G401 (cell line): Measurements from ENCODE around the gene SIRT2. TPM values are rescaled to one million over a fixed set of nuclear protein-coding genes. Genes with fewer than 3 reads are reported as not detected.

Experiments
- DNase-seq: peaks from one replicate; pipeline ENCODE4 v3.0.0-alpha.2; 2015; ENCODE audit warnings: low spot score
- in situ Hi-C: cut with HindIII; loops from 2 replicates; pipeline ENCODE4 v1.10.0; 2016; ENCODE audit warnings: low sequenced_read_pairs, mixed read lengths
- total RNA-seq: library from RNA; depleted of rRNA; stranded (reverse); fragments of >200 nt; shearing (Covaris generic); gene quantifications from 2 replicates; pipeline ENCODE4 v1.2.3, GENCODE V29; 2014

SIRT2 gene
- total RNA-seq, 1 experiment from 2014 or later: 122 TPM

- in situ Hi-C loops: no loop called here
- DNase-seq: no peak
These were observed 48.9 kb downstream of the SIRT2 start for GRCh38 chr19:38850436-38850975.

DNA sequence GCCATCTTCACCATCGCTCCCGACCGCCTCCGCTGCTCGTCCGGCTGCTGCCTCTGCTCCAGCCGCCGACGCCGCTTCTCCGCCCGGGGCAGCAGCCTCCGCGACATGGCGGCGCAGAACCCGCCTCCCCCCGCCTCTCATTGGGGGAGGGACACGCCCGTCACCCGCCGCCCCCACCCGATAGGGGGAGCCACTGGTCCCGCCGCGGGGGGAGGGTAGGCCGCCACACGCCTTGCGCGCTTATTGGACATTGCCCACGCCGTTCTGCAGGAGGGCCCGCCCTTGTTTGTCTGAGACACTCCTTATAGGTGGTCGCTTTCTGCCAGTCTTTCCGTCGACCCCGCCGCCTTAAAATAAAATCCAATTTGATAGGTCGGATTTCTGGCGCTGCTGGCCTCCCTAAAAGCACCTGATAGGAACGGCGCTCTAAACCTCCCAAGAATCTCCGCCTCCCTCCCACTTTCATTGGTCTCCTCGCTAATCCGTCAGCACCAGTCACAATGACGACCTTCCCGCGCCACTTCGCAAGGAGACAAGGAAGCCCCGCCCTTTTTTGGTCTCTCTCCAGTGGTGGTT is 49.5 kb downstream of the SIRT2 start, which contains the start of gene HNRNPL:
HNRNPL (minus strand) TSS at position 127 of the 576 bp plus-strand sequence; CDS start at position 107, 20 bp downstream.
- peak; percentile 100 for DNase-seq
- in situ Hi-C loops: no loop called here

GRCh38 chr19:38849147-38849859 is 50.1 kb downstream of the SIRT2 start:
- in situ Hi-C loops: no loop called here
- DNase-seq: peak; percentile 88

- in situ Hi-C loops: no loop called here
These were observed 50.9 kb downstream of the SIRT2 start for GRCh38 chr19:38848299-38849146.

GRCh38 chr19:38846097-38846496 is 53.3 kb downstream of the SIRT2 start:
- no peak for DNase-seq
- in situ Hi-C loops: no loop called here

More at GRCh38 chr19:38848299-38849146, 50.9 kb downstream of the SIRT2 start:
- DNase-seq: no peak

DNA sequence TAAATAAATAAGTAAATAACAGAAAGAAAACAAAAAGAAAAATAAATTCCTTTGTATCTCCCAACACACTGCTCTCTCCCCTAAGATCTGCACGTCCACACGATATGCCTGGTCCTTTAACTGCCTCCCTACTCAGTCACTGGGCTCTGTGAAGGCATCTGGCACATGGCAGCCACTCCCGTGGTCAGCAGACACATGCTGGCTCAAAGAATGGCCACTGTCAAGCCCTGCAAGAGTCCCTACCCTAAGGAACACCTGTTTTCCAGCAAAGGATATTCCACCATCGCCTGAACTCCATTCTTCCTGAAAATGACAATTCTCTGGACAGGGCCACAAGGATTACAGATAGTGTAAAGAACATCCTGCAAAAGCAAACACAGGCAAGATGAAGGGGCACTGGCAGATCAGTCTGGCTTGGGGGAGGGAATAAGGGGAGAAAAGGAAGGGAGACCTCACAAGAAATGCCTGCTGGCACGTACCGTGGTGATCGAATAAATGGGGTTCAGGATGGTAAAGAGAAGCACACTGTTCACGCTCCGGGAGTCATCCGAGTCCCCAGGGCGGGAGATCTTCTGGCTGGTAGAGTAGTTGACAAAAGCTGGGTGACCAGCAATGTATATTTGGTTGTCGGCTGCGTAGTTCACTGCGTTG is 53.9 kb downstream of the SIRT2 start:
- no peak for DNase-seq
- in situ Hi-C loops: no loop called here

- in situ Hi-C loops: no loop called here
These were observed 55.2 kb downstream of the SIRT2 start for GRCh38 chr19:38844093-38844686.

DNA sequence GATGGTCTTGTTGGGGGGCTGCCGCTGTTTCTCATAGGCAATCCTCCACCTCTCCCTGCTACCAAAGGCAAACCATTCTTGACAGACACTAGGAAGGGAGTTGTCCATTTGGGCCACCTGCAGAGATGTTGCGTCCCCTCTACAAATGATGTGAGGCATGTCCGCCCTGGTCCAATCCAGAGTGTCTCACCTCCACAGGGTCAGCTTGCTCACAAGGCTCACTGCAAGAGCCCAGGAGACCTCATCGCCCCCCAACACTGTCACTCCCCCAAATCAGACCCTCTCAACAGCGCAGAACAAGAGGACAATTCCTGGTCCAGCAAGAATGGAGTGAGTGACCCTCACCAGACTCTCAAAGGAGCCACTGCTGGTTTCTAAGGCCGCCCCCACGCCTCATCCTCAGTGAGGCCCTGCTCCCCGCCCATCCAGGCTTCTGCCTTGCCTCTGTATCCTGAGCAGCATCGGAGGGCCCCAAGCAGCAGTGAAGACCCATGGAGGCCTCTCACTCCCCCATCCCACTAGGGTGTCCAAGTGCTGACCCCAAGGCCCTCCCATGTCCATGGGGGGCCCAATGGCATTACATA is 56.2 kb downstream of the SIRT2 start:
- in situ Hi-C loops: no loop called here

More at GRCh38 chr19:38844093-38844686, 55.2 kb downstream of the SIRT2 start:
- no peak for DNase-seq

DNA sequence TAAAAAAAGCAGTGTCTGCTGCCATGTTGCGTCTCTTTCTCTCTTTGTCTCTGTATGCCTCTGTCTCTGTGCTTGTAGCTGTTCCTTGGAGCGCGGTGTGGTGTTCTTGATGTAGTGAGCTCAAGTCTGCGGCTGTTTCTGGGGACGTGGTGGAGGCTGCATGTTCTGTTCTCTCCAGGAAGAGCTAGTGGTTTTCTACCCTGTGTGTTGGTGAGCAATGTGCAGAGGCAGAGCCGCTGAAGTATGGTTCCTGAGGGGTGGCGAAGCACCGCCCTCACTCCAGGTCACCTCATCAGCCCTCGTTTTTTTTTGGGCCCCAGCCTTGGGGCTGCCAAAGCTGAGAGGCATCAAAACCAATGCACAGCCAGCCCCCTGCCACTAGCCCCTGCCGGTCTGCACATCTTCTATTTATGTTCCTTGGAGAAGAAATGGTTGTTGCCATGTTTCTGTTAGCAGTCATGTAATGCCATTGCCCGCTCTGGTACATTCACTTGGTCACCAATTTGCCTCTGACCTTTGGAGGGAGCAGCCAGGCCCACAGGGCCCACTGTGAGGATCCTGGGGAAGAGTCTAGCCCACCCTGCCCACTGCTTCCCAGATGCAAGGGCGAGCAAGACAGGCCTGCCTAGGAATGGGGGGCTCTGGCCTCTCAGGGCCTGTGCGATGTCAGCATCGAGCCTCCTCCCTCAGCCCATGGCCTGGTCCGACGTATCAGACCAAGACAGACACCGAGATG is 56.8 kb downstream of the SIRT2 start:
- in situ Hi-C loops: no loop called here
- no peak for DNase-seq

More for the DNA sequence above, 56.2 kb downstream of the SIRT2 start:
- DNase-seq: no peak

DNA sequence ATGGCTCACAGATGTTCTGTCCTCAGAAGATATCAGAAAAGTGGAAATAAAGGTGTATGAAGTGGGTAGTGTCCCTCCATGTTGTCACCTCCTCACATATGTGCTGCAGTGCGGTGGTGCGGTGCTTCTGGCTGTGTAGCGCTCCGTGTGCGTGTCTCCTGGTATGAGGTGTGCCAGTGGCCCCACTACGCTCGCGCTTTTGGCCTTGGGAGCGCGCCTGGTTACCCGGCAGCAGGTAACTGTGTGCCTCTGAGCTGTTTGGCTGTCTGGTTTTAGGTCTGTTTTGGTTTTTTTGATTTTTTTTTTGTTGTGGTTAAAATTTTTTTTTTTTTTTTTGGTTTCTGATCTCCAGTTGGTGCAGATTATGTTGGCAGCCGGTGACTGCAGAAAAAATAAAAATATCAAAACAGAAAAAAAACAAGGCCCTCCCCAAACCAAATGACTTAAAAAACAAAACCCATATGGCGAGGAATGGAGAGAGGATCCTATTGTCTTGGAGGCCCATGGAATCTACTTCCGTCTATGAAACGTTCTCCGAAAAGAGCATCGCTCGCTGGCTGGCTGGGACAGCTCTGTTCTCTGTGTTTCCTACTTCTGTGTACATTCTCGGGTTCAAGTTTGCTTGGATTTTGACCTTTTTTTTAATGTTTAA is 57.5 kb downstream of the SIRT2 start:
- no peak for DNase-seq
- in situ Hi-C loops: no loop called here

- DNase-seq: no peak
- in situ Hi-C loops: no loop called here
These were observed 58.1 kb downstream of the SIRT2 start for GRCh38 chr19:38841180-38841766.

GRCh38 chr19:38840583-38840968 is 58.8 kb downstream of the SIRT2 start:
- in situ Hi-C loops: no loop called here
- DNase-seq: no peak

GRCh38 chr19:38839816-38840582 is 59.4 kb downstream of the SIRT2 start:
- no peak for DNase-seq
- in situ Hi-C loops: no loop called here

DNA sequence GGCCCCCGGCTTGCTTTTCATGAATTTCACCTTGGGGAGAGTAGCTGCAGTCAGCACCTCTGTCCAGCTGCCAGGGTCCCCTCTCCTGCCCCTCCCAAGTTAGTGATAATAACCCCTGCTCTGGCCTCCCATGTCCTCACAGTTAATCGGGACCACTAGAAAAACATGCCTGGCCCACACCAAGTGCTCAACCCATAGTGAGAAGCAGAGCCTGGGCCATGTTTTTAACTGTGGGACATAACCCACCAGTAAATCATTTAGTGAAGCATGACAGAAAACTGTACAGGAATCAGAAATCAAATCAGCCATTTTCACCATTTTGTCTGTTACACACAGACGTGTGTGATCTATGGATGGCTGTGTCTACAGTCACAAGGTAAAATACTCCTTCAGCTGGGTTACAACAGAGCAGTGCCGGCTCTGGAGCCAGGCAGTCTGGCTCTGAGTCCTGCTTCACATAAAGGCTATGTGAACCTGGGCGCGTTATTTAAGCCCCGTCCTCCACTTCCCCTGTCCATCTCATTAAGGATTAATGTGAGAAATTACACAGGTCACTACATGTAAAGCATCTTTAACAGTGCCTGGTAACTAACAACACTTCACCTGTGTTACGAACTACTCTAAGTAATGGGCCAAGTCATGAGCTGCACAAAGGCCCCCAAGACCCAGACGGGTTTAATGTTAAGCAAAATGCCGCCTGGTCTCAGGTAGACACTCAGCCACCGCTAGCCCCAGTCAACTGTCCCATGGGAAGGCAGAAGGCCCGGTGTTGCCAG is 60.2 kb downstream of the SIRT2 start:
- in situ Hi-C loops: no loop called here
- DNase-seq: no peak

- DNase-seq: no peak
- in situ Hi-C loops: no loop called here
These were observed 61.0 kb downstream of the SIRT2 start for GRCh38 chr19:38838208-38838985.
